GM19035 (cell line): Measurements from ENCODE around the gene ARHGAP19.

Experiments
- ATAC-seq: cut with Tn5 transposase; IDR thresholded peaks from one replicate; pipeline ENCODE4 v1.9.1; 2021; ENCODE audit not compliant: unreplicated experiment

Gene ARHGAP19, protein sequence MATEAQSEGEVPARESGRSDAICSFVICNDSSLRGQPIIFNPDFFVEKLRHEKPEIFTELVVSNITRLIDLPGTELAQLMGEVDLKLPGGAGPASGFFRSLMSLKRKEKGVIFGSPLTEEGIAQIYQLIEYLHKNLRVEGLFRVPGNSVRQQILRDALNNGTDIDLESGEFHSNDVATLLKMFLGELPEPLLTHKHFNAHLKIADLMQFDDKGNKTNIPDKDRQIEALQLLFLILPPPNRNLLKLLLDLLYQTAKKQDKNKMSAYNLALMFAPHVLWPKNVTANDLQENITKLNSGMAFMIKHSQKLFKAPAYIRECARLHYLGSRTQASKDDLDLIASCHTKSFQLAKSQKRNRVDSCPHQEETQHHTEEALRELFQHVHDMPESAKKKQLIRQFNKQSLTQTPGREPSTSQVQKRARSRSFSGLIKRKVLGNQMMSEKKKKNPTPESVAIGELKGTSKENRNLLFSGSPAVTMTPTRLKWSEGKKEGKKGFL

DNA sequence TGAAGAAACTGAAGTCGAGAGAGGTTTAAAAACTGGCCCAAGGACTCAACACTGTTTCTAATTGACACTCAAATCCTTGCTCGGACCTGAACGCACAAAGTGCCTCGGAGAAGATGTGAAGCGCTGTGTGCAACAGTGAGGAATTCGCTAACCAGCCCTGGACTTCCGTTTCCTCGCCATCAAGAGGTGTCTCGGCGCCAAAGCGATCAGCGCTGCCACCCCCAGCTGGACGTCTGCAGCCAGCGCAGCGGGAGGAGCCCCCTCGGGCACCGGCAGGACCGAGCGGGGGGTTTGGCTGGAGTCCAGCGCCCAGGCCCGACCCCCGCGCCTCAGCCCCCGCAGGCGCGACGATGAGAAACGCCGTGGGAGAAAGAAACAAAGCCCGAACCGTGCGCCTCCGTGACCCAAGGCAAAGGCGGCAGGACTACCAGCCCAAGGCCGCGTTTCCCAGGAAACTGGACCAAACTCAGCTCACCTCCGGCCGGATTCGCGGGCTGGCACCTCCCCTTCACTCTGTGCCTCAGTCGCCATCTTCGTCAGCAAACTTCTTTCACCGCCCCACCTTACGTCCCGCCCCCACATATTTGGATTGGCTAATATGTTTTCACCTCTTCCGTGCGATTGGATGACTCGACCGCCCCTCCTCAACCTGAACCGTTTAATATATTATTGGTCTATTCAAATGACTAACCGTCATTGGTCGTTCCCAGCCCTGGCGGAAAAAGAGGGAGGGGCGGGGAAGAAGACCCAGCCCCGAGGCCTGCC lies at the start of gene ARHGAP19:
Gene ARHGAP19 (minus strand): TSS at position 541 of the 765 bp plus-strand sequence. CDS start 10 bp downstream, at position 531.
- peak; percentile 97 for ATAC-seq

DNA sequence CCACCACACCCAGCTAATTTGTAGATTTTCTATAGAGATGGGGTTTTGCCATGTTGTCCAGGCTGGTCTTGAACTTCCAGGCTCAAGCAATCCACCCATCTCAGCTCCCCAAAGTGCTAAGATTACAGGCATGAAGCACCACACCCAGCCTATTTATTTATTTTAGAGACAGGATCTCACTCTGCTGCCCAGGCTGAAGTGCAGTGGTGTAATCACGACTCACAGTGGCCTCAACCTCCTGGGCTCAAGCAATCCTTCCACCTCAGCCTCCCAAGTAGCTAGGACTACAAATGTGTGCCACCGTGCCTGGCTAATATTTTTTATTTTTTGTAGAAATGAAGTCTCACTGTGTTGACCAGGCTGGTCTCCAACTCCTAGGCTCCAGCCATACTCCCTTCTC lies 49.0 kb upstream of the ARHGAP19 start:
- no peak for ATAC-seq

DNA sequence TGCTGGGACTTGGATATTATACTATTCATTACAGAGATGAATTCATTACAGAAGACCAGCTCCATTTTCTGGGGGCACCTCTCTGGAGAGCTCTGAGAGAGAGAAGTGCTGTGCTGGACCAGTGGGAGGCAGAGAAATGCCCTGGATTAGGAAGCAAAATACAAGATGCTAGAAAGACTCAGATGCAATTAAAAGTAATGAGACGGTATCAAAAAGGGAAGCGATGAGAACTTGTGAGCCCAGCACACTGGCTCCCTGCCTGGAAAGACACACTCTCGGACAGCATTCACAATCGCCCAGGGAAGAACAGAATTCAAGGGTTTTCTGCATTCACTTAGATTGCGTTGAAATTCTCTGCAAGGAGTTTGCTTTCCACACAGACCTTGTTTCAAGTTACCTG lies 45.6 kb upstream of the ARHGAP19 start:
- no peak for ATAC-seq

DNA sequence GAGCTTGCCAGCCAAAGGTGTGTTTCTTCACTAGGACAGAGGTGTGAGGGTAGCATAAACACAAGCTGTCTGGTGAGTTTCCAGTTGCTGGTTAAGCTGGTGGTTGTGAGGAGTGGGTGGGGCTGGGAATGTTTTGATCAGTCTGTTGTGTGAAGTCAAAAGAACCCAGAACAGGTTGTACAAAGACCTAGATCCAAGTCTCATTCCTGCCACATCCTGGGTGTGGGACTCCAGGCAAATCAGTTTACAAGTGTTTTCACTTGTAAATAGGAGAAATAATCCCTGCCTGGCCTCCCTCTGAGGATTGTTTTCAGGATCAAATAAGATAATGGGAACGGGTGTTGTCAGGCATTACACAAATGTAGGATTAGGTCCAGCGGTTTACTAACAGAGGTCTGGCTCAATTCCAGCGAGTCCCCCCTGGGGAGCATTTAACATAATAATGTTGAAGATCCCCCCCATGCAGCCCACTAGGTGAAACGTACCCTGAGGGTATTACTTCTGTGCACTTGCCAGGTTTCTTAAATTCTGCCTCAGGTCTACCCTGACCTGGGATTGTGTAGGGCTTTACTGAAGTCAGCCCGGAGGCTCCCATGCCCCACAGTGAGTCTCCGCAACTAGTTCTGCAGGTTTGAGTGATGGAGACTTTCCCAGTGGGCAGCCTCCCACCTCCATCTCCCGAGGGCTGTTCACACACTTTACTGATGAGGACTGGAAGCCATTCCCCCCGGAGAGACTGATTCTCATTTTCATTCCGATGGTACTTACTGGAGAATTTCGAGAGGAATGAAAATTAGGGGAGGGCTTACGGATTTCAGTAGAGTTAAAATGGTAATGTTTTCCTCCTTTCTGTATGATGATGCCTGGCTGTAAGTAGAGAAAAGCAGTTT lies 44.8 kb upstream of the ARHGAP19 start:
- no peak for ATAC-seq

DNA sequence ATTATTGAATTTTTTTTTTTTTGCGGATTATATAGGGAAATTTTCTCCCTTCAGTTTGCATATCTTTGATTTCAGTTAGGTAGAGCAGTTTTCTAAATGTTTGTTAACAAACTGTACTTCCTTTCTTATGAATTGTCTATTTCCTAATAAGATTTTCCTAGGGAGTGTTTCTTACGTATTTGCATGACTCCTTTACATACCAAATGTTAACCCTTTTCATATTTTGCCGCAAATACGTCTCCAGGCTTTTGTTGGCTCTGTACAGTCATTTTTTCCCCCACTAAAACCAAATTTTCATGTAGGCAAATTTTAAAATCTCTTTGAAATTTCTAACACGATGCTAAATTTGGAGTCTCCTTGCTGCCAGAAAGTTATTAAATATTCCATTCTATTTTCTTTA lies 44.0 kb upstream of the ARHGAP19 start:
- no peak for ATAC-seq

DNA sequence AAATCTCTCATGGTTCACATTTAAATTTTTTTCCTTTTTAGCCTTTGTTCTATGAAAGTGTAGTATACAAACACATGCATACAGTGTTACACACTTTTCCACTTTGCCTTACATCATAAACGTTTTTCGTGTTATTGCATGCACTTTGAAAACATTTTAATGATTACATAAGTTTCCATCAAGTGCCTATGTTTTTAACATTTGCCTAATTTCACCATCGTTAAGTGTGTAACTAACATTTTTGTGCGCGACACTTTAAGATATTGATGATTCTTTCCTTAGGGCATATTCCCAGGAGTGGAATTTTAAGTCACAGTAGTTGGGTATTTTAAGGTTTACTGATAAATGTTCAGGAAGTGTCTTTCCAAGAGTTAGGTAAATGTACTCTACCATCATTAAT lies 43.6 kb upstream of the ARHGAP19 start:
- ATAC-seq, result no peak

DNA sequence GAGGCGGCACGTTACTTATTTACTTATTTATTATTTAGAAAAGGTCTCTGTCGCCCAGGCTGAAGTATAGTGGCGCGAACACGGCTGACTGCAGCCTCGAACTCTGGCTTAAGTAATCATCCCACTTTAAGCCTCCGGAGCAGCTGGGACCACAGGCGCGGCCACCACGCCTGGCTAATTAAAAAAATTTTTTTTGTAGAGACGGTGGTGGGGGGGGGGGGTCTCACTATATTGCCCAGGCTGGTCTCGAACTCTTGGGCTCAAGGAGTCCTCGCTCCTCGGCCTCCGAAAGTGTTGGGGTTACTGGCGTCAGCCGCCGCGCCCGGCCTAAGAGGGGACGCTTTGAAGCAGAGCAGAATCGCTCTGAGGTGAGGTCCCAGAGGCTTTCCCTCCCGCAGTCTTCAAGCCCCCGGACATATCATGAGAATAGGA lies 42.8 kb upstream of the ARHGAP19 start:
- ATAC-seq, result no peak

DNA sequence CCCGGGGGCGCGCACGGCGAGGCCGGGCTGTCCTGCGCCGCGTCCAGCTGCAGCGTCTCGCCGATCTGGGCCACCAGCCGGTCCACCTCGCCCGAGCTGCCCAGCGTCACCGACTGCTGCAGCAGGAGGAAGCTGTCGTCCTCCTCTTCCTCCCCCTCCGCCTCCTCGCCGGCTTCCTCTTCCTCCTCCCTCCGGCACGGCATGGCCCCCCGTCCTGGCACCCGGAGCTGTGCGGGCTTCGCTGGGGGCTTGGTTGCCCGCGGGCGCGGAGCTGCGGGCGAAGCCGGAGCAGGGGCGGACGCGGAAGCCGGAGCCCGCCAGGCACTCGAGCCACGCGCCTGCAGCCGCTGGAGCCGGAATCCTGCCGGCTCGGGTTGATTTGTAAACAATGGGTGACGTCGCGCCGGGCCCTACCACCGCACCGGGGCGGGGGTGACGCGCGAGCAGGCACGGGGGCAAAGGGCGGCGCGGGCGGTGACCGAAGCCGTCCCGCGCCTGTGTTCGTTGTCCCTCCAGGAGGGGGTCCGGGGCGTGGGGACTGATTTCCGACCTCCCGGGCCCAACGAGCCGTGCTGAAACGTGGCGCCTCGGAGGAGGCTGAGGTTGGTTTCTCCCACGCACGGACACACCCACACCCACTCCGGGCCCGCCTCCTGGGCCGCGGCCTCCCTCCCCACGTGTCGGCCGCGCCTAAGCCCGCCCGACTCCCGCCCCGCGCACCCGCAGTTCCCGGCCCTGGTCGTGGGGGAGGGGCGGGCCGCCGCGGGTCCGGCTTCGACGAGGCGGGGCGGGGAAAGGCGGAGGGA lies 42.1 kb upstream of the ARHGAP19 start, which contains the start of gene FRAT2:
Gene FRAT2 (minus strand): TSS at position 360 of the 806 bp plus-strand sequence. CDS start 157 bp downstream, at position 203.
- peak; percentile 84 for ATAC-seq

DNA sequence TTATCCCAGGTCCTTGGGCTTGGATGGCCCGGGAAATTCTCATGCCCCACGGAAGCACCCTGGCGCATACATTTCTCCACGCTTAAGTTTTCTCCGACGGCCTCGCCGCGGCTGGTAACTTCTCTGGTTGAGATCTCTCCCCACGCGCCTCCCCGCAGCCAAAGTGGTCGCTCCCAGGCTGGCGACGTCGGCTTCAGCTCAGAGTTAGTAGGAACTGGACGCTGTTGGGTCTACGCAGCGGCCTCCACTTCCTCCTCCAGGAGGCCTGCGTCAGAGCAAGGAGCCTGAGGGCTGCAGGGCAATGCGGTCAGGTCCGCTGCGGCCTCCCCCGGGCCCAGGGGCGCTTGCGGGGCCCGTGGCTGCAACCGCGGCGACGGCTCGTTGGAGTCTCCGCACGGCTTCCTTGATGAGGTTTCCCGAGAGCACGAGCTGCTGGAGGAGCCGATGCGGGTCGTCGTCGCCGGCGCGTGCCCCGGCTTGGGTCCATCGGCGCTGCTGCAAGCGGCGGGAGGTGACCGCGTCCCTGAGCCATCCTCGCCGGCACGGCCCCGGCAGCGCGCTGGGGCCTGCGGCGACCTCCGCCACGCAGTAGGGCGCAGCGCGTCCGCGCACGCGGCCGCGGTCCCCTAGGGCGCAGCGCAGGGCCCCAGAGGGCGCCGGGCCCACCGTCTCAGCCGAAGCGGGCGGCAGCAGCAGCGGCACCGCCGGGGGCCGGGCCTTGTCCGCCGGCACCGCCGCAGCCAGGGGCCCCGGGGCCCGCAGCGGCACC lies 41.3 kb upstream of the ARHGAP19 start:
- peak; percentile 34 for ATAC-seq

DNA sequence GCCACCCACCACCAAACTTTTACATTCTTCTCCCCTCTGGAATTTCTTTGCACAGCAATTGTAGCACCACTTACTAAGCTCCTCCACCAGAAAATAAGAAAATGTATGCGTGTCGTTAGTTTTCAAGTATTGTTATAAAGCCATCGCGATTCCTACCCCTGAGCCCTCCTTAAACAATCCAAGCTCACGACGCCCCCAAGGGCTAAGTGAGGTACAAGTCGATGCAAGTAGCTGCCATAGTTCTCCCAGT lies 40.8 kb upstream of the ARHGAP19 start:
- ATAC-seq, result no peak

DNA sequence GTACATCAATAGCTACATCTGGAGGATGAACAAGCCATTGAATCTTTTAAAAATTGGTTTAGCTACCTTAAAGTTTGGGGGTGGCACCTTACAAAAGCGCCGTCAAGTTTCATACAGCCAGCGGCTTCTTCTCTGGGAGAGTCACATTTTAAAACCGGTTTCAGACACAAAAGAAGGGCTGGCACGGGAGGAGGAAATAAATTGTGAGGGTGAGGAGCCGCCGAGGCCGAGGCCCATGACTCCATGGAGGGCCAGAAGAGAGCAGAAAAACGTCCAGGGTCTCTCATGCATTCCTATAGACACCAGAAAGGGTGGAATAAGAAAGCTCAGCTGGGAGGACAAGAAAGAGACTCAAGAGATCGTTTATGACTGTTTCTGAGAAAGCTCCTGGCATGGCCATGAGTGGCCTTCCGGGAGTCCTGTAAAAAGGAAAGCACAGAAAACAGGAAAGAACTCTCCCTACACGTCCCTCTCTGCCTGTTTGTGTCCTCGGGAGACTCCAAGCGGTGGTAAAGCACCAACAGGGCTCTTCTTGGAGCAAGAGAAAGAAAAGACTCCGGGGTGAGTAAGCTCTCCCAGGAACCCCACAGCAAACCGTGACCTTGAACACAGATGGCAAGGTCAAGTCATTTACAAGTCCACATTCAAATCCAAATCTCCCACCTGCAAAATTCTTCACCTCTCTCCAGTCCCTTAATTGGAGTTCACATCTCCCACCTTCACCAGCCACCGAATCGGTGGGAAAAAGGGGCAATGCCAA lies 40.3 kb upstream of the ARHGAP19 start:
- no peak for ATAC-seq

DNA sequence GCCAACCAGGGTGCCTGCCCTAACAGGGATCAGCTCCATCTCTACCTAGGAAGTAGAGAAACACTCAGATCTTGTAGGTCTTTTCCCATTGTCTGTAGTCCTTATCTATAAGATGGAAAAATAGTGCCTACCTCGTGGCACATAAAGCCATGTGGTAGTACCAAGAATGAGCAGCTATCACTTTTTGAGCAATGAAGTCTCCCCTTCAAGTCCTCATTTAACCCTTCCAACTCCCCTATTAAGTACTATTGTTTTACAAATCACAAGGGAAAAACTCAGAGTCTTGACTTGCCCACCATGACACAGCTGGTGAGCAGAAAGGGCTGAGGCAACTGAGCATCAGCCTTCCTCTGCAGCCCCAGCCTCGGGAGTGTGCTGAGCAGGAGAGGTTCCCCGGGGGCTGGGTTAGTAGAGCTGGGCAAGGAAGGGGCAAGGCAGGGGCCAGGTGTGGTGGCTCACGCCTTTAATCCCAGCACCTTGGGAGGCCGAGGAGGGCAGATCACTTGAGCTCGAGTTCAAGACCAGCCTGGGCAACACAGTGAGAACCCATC lies 38.8 kb upstream of the ARHGAP19 start:
- no peak for ATAC-seq

DNA sequence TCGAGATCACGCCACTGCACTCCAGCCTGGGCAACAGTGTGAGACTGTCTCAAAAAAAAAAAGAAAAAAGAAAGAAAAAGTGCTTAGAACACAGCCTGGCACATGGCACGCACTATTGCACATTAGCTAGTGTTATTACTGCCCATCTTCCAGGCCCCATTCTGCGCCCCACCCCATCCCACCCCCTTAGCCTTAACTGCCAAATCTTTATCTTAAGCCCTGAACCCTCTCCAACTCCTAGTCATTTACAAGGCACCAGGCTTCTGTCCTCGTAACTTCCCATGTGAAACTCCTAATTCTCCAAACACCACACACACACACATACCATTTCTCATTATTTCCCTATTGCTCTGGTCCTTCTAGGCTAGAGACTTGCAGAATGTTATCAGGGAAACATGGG lies 37.3 kb upstream of the ARHGAP19 start:
- no peak for ATAC-seq

DNA sequence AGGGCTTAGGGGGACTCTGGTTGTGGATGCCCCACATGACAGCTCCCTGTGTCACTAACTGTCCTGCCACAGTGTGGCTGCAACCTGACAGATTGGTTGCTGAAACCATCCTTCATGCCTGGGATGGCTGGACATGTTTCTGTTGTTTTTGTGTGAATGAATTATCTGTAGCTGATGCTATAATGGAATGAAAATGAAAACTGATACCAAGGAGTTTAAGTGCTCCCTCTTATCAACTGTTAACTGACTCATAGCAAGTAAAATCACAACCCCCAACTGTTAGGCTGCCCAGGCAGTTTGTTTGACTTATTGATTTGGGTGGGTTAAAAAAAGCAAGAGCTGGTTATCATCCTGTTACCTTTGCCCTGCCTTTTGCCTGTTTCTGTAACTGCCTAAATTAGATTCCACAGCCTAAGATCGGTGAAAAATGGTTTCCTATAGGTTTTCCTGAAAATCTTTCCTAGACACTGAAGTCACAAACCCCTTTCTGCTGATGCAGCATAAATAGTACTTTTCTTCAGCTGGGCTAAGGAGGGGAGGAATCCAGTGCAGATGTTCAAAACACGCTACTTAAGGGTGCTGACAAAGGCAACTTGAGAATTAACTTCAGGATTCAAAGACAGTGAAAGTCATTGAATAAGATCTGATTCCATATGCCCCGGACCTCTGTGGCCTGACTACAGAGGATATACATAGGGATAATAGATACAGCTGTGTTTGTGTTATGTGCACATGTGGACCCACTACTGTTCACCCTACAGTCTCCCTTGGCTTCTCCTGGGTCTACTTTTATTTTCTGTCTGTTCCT lies 36.4 kb upstream of the ARHGAP19 start:
- ATAC-seq, result no peak

DNA sequence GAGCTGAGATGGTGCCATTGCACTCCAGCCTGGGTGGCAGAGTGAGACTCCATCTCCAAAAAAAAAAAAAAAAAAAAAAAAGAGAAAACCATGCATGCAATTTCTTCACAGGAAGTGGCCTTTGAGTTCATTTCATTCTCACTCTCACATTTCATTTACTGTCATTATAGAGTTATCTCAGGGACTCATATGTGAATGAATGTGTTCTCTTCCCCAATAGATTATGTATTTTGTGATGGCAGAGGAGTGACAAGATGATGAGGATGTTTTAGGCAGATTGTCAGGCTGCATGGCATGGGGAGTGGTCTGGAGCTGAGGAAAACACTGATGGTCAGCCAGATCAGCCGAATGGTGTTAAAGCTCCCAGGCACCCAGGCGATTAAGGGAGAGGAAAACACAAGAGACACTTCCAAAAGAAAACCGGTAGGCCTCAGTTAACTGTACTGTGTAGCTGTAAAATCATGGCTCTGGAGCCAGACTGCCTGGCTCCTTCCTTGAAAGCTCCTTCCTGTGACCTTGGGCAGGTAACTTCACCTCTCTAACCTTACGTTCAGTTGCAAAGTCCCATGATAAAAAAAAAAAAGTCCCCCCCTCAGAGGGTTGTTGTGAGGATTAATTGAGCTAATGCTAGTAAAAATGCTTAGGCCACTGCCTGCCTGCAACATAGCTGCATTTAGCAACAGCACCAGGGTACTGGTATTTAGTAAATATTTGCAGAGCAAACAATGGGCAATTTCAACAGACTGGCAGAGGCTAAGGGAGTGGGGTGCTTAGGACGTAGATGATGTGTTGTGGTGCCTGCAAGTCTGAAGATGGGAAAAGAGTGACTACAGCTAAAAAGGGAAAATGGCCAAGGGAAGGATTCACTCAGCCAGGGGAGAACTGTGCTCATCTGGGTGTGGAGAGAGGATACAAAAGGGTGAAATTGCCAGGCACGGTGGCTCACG lies 35.2 kb upstream of the ARHGAP19 start:
- ATAC-seq, result no peak

DNA sequence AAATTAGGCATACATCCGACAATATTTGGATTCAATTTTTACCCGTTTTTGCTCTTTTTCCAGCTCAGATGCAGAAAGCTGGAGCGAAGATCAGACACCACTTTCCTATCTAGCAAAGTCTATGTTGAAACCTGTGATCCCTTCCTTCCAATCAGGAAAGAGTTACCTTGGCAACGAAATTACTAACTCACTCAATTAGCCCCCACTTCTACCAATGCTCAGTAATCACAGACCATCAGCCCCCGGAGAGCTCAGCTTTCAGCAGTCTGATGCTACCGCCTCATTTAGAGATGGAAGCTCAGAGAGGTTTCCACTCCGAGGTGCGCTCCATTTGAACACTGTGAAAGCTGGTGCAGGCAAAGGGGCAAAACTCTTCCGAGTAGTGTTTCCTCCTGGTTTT lies 33.3 kb upstream of the ARHGAP19 start:
- no peak for ATAC-seq

DNA sequence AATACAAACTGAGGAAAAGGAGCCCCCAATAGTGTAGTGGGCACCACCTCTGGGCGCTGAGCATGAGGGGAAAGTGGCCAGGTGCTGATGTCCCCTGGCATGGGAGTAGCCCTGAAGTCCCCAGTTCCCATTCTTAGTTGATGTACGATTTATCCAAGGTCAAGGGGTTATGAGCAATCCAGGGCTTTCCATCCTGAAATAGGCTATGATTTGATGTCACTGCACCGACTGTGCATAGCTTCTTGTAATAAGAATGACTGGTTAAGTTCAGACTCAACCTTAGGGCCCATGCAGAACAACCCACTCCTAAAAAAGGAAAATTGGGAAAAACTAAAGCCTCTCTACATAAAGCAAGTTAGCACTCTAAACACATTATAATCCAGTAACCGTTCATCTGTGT lies 31.1 kb upstream of the ARHGAP19 start:
- no peak for ATAC-seq
